HepG2 (cell line): Measurements from ENCODE around the gene ANKZF1. TPM values are rescaled to one million over a fixed set of nuclear protein-coding genes. Genes with fewer than 3 reads are reported as not detected.

Experiments used
- ATAD3A ChIP-seq: sonication (generic); formaldehyde crosslinking; IDR thresholded peaks from 2 replicates; pipeline ENCODE4 v1.4.0; 2020; ENCODE audit warnings: missing genetic modification reagents
- CEBPG ChIP-seq: IDR thresholded peaks from 2 replicates; pipeline ENCODE4 v1.6.1; 2016
- CHCHD3 ChIP-seq: sonication (generic); formaldehyde crosslinking; IDR thresholded peaks from 2 replicates; pipeline ENCODE4 v1.8.0; 2022; ENCODE audit warnings: mild to moderate bottlenecking, missing genetic modification reagents, moderate library complexity
- FOXA1 ChIP-seq, 2 experiments: fragments of 450-650 bp in 1 of 2; sonication (generic) in 1 of 2; formaldehyde crosslinking in 1 of 2; IDR thresholded peaks; 2 replicates each; pipeline versions ENCODE4 v1.4.0 to v1.6.1; 2016 to 2020; ENCODE audit warnings: missing genetic modification reagents in 1 of 2
- ISX ChIP-seq: sonication (generic); formaldehyde crosslinking; conservative IDR thresholded peaks from 2 replicates; pipeline ENCODE4 v1.5.0; 2020; ENCODE audit warnings: missing genetic modification reagents
- NR2F6 ChIP-seq, 2 experiments: IDR thresholded peaks; 2 replicates each; pipeline ENCODE4 v1.6.1; 2016; ENCODE audit warnings: antibody characterized with exemption in 1 of 2, mild to moderate bottlenecking in 1 of 2
- RBFOX2 ChIP-seq: fragments of 200-400 bp; formaldehyde crosslinking; IDR thresholded peaks from 2 replicates; pipeline ENCODE4 v1.6.1; 2017; ENCODE audit warnings: low read depth, mild to moderate bottlenecking, low read length
- RBM22 ChIP-seq: fragments of 200-400 bp; formaldehyde crosslinking; optimal IDR thresholded peaks from 2 replicates; pipeline ENCODE3; 2017; ENCODE audit warnings: mild to moderate bottlenecking, low read length, moderate library complexity
- REXO4 ChIP-seq: sonication (generic); formaldehyde crosslinking; IDR thresholded peaks from 2 replicates; pipeline ENCODE4 v1.8.0; 2022; ENCODE audit warnings: missing genetic modification reagents, mild to moderate bottlenecking, borderline replicate concordance
- SNRNP70 ChIP-seq: fragments of 200-400 bp; formaldehyde crosslinking; IDR thresholded peaks from 2 replicates; pipeline ENCODE4 v1.6.1; 2017; ENCODE audit warnings: mild to moderate bottlenecking, low read depth, low read length, moderate library complexity
- ZKSCAN5 ChIP-seq: sonication (generic); formaldehyde crosslinking; IDR thresholded peaks from 2 replicates; pipeline ENCODE4 v1.5.1; 2020; ENCODE audit warnings: mild to moderate bottlenecking, missing genetic modification reagents
- ZNF180 ChIP-seq: sonication (generic); formaldehyde crosslinking; IDR thresholded peaks from 2 replicates; pipeline ENCODE4 v1.4.0; 2020; ENCODE audit warnings: low read depth, missing genetic modification reagents, borderline replicate concordance
- ZNF761 ChIP-seq: sonication (generic); formaldehyde crosslinking; conservative IDR thresholded peaks from 2 replicates; pipeline ENCODE4 v1.4.0; 2020; ENCODE audit warnings: mild to moderate bottlenecking, missing genetic modification reagents
- ZNF773 ChIP-seq: sonication (generic); formaldehyde crosslinking; IDR thresholded peaks from 2 replicates; pipeline ENCODE4 v1.4.0; 2020; ENCODE audit warnings: missing genetic modification reagents, borderline replicate concordance
- polyA plus RNA-seq, 8 experiments: library from polyadenylated mRNA; depleted of rRNA in 3 of 8; stranded (reverse) in 7 of 8; unstranded in 1 of 8; fragments of >200 nt; fragmentation: Illumina TruSeq in 4 of 8; extraction: Trizol in 4 of 8; gene quantifications; 2 replicates each; pipeline versions ENCODE4 v1.2.1 to v1.2.3, GENCODE V29; 2011 to 2016; ENCODE audit warnings: low read depth in 4 of 8, missing spikeins in 1 of 8, mixed read lengths in 1 of 8; ENCODE audit not compliant: insufficient read depth in 1 of 8
- total RNA-seq, 5 experiments: library from RNA; depleted of rRNA; stranded (reverse); fragments of >200 nt; fragmentation: Illumina TruSeq; extraction: Trizol; gene quantifications; 2 replicates each; pipeline ENCODE4 v1.2.3, GENCODE V29; 2016; ENCODE audit warnings: low read depth in 1 of 5
- TF ChIP-seq, protein P1 (sequence below): sonication (generic); formaldehyde crosslinking; IDR thresholded peaks from 2 replicates; pipeline ENCODE4 v1.4.0; 2020; ENCODE audit warnings: missing genetic modification reagents
- TF ChIP-seq, protein P2 (sequence below): sonication (generic); formaldehyde crosslinking; IDR thresholded peaks from 2 replicates; pipeline ENCODE4 v1.8.1; 2023; ENCODE audit warnings: missing genetic modification reagents, mild to moderate bottlenecking, borderline replicate concordance
- TF ChIP-seq, protein P3 (sequence below): sonication (generic); formaldehyde crosslinking; IDR thresholded peaks from 2 replicates; pipeline ENCODE4 v1.4.0; 2020; ENCODE audit warnings: missing genetic modification reagents
- TF ChIP-seq, protein P4 (sequence below): sonication (generic); formaldehyde crosslinking; IDR thresholded peaks from 2 replicates; pipeline ENCODE4 v1.4.0; 2020; ENCODE audit warnings: missing genetic modification reagents, borderline replicate concordance

ANKZF1 gene
- total and polyA plus RNA-seq, 2 of the 13 experiments (the other 11 are each of a cell fraction or from before 2014, with no cell fraction given) = 25.3 to 128 TPM

DNA sequence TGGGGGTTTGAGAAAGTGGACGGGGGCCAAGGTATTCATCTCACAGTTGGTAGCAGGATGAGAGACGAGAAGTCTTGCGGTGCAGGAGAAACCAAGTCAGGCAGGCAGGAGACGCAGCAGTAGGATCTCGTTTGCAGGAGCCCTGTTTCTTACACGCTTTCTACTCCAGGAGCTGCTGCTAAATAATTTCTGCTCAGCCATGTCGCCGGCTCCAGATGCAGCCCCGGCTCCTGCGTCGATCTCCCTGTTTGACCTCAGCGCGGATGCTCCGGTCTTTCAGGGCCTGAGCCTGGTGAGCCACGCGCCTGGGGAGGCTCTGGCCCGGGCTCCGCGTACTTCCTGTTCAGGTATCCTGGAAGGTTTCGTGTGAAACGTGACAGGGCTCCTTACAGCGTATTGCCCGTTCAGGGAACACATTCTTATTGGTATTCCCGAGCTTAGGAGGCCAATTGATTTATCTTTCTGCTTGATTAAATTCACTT is 494 bp downstream of the ANKZF1 start (continued):
- TF ChIP-seq, protein P1, sequence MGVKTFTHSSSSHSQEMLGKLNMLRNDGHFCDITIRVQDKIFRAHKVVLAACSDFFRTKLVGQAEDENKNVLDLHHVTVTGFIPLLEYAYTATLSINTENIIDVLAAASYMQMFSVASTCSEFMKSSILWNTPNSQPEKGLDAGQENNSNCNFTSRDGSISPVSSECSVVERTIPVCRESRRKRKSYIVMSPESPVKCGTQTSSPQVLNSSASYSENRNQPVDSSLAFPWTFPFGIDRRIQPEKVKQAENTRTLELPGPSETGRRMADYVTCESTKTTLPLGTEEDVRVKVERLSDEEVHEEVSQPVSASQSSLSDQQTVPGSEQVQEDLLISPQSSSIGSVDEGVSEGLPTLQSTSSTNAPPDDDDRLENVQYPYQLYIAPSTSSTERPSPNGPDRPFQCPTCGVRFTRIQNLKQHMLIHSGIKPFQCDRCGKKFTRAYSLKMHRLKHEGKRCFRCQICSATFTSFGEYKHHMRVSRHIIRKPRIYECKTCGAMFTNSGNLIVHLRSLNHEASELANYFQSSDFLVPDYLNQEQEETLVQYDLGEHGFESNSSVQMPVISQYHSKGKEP = no peak
- no peak for TF ChIP-seq FOXA1 (IDR thresholded peaks at IDR 0.05)
- TF ChIP-seq FOXA1 (CRISPR knock-in tag; IDR thresholded peaks at IDR 0.05) = no peak
- TF ChIP-seq ZNF761 (CRISPR knock-in tag) = peak; percentile 63; the same call in 1 of the 2 replicates
- 0 out of 2 replicates have a peak, but pooled peaks have one; percentile 6 for TF ChIP-seq ZNF773 (CRISPR knock-in tag)
- no peak for TF ChIP-seq RBFOX2
- no peak for TF ChIP-seq ZKSCAN5
- TF ChIP-seq CHCHD3 (CRISPR knock-in tag) = no peak
- 0 out of 2 replicates have a peak, but pooled peaks have one; percentile 12 for TF ChIP-seq CEBPG (CRISPR knock-in tag)
- TF ChIP-seq, protein P2, sequence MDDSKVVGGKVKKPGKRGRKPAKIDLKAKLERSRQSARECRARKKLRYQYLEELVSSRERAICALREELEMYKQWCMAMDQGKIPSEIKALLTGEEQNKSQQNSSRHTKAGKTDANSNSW (CRISPR knock-in tag) = no peak
- no peak for TF ChIP-seq RBM22
- no peak for TF ChIP-seq REXO4 (CRISPR knock-in tag)
- TF ChIP-seq, protein P3, sequence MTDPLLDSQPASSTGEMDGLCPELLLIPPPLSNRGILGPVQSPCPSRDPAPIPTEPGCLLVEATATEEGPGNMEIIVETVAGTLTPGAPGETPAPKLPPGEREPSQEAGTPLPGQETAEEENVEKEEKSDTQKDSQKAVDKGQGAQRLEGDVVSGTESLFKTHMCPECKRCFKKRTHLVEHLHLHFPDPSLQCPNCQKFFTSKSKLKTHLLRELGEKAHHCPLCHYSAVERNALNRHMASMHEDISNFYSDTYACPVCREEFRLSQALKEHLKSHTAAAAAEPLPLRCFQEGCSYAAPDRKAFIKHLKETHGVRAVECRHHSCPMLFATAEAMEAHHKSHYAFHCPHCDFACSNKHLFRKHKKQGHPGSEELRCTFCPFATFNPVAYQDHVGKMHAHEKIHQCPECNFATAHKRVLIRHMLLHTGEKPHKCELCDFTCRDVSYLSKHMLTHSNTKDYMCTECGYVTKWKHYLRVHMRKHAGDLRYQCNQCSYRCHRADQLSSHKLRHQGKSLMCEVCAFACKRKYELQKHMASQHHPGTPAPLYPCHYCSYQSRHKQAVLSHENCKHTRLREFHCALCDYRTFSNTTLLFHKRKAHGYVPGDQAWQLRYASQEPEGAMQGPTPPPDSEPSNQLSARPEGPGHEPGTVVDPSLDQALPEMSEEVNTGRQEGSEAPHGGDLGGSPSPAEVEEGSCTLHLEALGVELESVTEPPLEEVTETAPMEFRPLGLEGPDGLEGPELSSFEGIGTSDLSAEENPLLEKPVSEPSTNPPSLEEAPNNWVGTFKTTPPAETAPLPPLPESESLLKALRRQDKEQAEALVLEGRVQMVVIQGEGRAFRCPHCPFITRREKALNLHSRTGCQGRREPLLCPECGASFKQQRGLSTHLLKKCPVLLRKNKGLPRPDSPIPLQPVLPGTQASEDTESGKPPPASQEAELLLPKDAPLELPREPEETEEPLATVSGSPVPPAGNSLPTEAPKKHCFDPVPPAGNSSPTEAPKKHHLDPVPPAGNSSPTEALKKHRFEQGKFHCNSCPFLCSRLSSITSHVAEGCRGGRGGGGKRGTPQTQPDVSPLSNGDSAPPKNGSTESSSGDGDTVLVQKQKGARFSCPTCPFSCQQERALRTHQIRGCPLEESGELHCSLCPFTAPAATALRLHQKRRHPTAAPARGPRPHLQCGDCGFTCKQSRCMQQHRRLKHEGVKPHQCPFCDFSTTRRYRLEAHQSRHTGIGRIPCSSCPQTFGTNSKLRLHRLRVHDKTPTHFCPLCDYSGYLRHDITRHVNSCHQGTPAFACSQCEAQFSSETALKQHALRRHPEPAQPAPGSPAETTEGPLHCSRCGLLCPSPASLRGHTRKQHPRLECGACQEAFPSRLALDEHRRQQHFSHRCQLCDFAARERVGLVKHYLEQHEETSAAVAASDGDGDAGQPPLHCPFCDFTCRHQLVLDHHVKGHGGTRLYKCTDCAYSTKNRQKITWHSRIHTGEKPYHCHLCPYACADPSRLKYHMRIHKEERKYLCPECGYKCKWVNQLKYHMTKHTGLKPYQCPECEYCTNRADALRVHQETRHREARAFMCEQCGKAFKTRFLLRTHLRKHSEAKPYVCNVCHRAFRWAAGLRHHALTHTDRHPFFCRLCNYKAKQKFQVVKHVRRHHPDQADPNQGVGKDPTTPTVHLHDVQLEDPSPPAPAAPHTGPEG (CRISPR knock-in tag) = no peak; the same call in 1 of the 2 replicates
- no peak for TF ChIP-seq NR2F6 (IDR thresholded peaks at IDR 0.05)
- TF ChIP-seq NR2F6 (CRISPR knock-in tag; IDR thresholded peaks at IDR 0.05) = no peak
- 0 out of 2 replicates have a peak, but pooled peaks have one; percentile 80 for TF ChIP-seq ISX
- TF ChIP-seq ATAD3A (CRISPR knock-in tag) = no peak
- no peak for TF ChIP-seq SNRNP70
- TF ChIP-seq, protein P4, sequence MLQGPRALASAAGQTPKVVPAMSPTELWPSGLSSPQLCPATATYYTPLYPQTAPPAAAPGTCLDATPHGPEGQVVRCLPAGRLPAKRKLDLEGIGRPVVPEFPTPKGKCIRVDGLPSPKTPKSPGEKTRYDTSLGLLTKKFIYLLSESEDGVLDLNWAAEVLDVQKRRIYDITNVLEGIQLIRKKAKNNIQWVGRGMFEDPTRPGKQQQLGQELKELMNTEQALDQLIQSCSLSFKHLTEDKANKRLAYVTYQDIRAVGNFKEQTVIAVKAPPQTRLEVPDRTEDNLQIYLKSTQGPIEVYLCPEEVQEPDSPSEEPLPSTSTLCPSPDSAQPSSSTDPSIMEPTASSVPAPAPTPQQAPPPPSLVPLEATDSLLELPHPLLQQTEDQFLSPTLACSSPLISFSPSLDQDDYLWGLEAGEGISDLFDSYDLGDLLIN = 0 out of 2 replicates have a peak, but pooled peaks have one; percentile 84
- TF ChIP-seq ZNF180 (CRISPR knock-in tag) = no peak
